Naive B cell (primary cell): ENCODE data around the gene DOK4. TPM values are rescaled to one million over a fixed set of nuclear protein-coding genes. Genes with fewer than 3 reads are reported as not detected.

ENCODE experiments used
- ATAC-seq, 2 donors: fragments of 150-1000 bp; cut with Tn5 transposase; 2 replicates each; pipeline ENCODE4 v1.10.0; 2021; ENCODE audit warnings: low read depth in 2 of 2, mild to moderate bottlenecking in 2 of 2, moderate library complexity in 2 of 2
- DNase-seq: peaks from one replicate; pipeline ENCODE4 v3.0.0; 2022
- H3K27ac Mint-ChIP-seq, 6 donors: one replicate each; pipeline ENCODE4 v1.8.0; 2020 to 2022; ENCODE audit warnings: mild to moderate bottlenecking in 6 of 6, mixed read lengths in 6 of 6, moderate library complexity in 5 of 6, inconsistent platforms in 2 of 6
- H3K27me3 Mint-ChIP-seq, 3 donors: one replicate each; pipeline ENCODE4 v1.8.0; 2021 to 2022; ENCODE audit warnings: mixed read lengths in 3 of 3, mild to moderate bottlenecking in 1 of 3
- H3K36me3 Mint-ChIP-seq, 2 donors: one replicate each; pipeline ENCODE4 v1.8.0; 2020 to 2022; ENCODE audit warnings: mixed read lengths in 2 of 2, inconsistent platforms in 1 of 2, mild to moderate bottlenecking in 1 of 2
- H3K4me1 Mint-ChIP-seq, 3 donors: one replicate each; pipeline ENCODE4 v1.8.0; 2020 to 2022; ENCODE audit warnings: mixed read lengths in 3 of 3, inconsistent platforms in 1 of 3, mild to moderate bottlenecking in 1 of 3, moderate library complexity in 1 of 3
- H3K4me3 Mint-ChIP-seq, 8 donors: one replicate each; pipeline ENCODE4 v1.8.0; 2020 to 2022; ENCODE audit warnings: mild to moderate bottlenecking in 8 of 8, mixed read lengths in 8 of 8, moderate library complexity in 8 of 8, inconsistent platforms in 2 of 8
- H3K9me3 Mint-ChIP-seq, 7 donors: one replicate each; pipeline ENCODE4 v1.8.0; 2020 to 2022; ENCODE audit warnings: mixed read lengths in 7 of 7, mild to moderate bottlenecking in 5 of 7, inconsistent platforms in 2 of 7, moderate library complexity in 1 of 7
- polyA plus RNA-seq, 6 donors: library from polyadenylated mRNA; unstranded; fragments of 300-500 nt; fragmentation: Illumina TruSeq; gene quantifications; one replicate each; pipeline ENCODE4 v1.2.3, GENCODE V29; 2021; ENCODE audit warnings: low read depth in 6 of 6

The DOK4 gene
- polyA plus RNA-seq, 6 donors from 2014 or later: 0.22 to 2.1 (median 1.4) TPM; not detected in 1

GRCh38 chr16:57516176-57516725, 30.0 kb upstream of the DOK4 start:
- peak overlapping the region in 1 of 6 donors; percentile 79 for H3K27ac Mint-ChIP-seq
- peaks cover 0 to 29% of the 10 kb centered on the region in 2 donors for H3K36me3 Mint-ChIP-seq
- H3K9me3 Mint-ChIP-seq: no peaks in the 10 kb centered on the region
- no peaks in the 10 kb centered on the region for H3K27me3 Mint-ChIP-seq
- DNase-seq (no peak), ATAC-seq (no peak)
- H3K4me1 Mint-ChIP-seq: peaks cover 12 to 21% (median 20%) of the 10 kb centered on the region in 3 donors
- no peak overlapping the region for H3K4me3 Mint-ChIP-seq

GRCh38 chr16:57514791-57515600, 28.7 kb upstream of the DOK4 start:
- Mint-ChIP-seq H3K9me3 (no peaks in the 10 kb centered on the region), H3K4me3 (no peak overlapping the region), H3K27me3 (no peaks in the 10 kb centered on the region), H3K27ac (no peak overlapping the region), H3K4me1 (peaks cover 3 to 12% (median 10%) of the 10 kb centered on the region in 3 donors), H3K36me3 (peaks cover 0 to 29% of the 10 kb centered on the region in 2 donors)
- DNase-seq: no peak
- ATAC-seq: no peak

- Mint-ChIP-seq H3K4me3 (no peak overlapping the region), H3K27me3 (no peaks in the 10 kb centered on the region), H3K36me3 (peaks cover 0 to 29% of the 10 kb centered on the region in 2 donors), H3K9me3 (no peaks in the 10 kb centered on the region), H3K27ac (no peak overlapping the region), H3K4me1 (peaks cover 0 to 10% (median 6%) of the 10 kb centered on the region in 3 donors)
- ATAC-seq: no peak
- DNase-seq: no peak
These were observed 28.1 kb upstream of the DOK4 start for GRCh38 chr16:57514371-57514770.

DNA sequence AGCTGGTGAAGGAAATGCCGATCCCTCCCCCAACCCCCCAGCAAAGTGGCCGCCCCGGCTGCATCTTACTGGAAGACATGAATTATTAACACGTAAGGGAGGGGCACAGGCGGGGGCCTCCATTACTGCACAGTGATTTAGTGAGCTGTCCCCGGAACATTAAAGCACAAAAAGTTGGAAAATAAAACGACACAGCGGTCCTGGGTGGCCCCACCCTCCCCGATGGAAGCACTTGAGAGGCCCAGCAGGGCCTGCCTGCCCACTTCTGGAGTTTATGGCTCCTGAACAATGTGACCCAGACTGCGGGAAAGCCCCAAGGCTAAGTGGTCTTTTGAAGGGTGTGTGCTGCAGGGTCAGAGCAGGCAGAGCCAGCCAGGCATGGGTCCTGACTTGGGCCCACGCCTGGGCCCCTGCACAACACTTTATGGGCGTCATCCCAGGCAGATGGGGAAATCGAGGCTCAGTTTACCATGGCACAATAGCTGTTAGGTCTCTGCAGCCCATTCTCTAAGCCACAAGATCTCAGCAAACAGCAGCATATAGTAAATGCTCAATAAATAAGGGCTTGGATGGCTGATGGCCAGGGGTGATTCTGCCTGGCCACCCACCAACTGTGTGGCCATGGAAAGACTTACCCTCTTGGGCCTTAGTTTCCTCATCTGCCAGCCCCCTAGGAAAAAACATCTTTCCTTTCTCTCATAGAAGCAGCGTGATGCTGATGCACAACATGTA, 27.2 kb upstream of the DOK4 start:
- Mint-ChIP-seq H3K27me3 (peaks cover 0 to 4% (median 4%) of the 10 kb centered on the region in 3 donors), H3K4me3 (no peak overlapping the region), H3K4me1 (peaks cover 0 to 6% (median 5%) of the 10 kb centered on the region in 3 donors), H3K27ac (no peak overlapping the region), H3K36me3 (peaks cover 0 to 22% of the 10 kb centered on the region in 2 donors), H3K9me3 (no peaks in the 10 kb centered on the region)
- no peak for ATAC-seq
- DNase-seq: no peak

DNA sequence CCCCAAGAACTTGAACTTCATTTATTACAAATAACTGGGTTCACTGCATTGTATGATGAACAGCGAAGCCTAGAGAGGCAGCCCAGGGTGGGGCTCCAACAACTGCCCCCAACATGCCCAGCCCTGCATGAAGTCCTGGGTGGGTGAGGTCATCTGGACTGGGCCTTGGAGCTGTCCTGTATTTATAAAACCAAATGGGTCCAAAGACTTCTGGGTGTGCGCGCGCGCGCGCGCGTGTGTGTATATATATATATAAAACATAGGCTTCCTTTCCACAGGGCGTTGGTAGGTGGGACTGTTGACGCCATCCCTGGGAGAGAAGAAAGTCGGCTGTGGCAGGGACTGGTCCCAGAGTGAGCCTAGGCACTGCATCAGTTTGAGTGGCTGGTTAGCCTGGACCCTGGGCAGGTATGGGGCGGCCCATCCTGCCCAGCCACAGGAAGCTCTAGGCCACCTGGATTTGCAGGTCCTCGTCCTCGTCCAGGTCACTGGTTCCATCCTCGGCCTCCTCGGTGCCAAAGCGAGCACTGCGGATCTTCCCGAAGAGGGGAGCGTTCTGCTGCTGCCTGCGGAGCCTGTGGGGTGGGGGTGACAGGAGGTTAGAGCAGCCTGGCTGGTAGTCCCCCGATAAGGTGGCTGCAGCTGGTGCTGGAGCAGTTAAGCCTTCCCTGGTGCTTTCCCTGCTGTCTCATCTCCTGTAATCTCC, 26.2 kb upstream of the DOK4 start:
- H3K36me3 Mint-ChIP-seq: peaks cover 0 to 22% of the 10 kb centered on the region in 2 donors
- H3K4me3 Mint-ChIP-seq: no peak overlapping the region
- H3K27me3 Mint-ChIP-seq: peaks cover 0 to 6% (median 6%) of the 10 kb centered on the region in 3 donors
- ATAC-seq (no peak), DNase-seq (no peak)
- no peak overlapping the region for H3K27ac Mint-ChIP-seq
- peaks cover 0 to 6% (median 5%) of the 10 kb centered on the region in 3 donors for H3K4me1 Mint-ChIP-seq
- no peaks in the 10 kb centered on the region for H3K9me3 Mint-ChIP-seq

- no peak overlapping the region for H3K4me3 Mint-ChIP-seq
- H3K27me3 Mint-ChIP-seq: peaks cover 0 to 8% (median 8%) of the 10 kb centered on the region in 3 donors
These were observed 24.0 kb upstream of the DOK4 start for GRCh38 chr16:57510016-57510871.

GRCh38 chr16:57509231-57509923, 23.1 kb upstream of the DOK4 start:
- Mint-ChIP-seq H3K36me3 (no peaks in the 10 kb centered on the region), H3K9me3 (no peaks in the 10 kb centered on the region), H3K4me1 (no peaks in the 10 kb centered on the region), H3K27me3 (peaks cover 0 to 14% (median 11%) of the 10 kb centered on the region in 3 donors), H3K4me3 (no peak overlapping the region), H3K27ac (no peak overlapping the region)
- DNase-seq (no peak), ATAC-seq (no peak)

More at GRCh38 chr16:57510016-57510871, 24.0 kb upstream of the DOK4 start:
- Mint-ChIP-seq H3K36me3 (peaks cover 0 to 2% of the 10 kb centered on the region in 2 donors), H3K4me1 (no peaks in the 10 kb centered on the region), H3K27ac (peak overlapping the region in 2 of 6 donors; percentile 16 to 37), H3K9me3 (no peaks in the 10 kb centered on the region)
- ATAC-seq (no peak), DNase-seq (no peak)

DNA sequence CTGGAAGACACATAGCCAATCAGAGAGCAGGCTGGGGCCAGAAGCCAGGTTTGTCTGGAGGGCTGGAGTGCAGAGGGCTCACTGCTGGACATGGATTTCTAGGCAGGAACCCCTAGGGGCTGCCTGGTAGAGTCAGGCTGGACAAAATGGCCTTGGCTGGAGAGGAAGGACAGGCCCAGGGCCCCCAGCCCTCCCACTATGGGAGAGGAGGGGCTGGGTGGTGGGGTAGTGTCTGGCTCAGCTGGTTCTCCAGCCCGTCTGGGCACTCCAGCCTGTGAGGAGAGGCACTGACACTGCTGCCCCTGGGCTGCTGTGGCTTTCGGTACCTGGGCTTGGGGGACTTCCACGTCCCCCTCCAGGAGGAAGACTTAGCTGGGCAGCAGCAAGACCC, 21.7 kb upstream of the DOK4 start:
- ATAC-seq: no peak
- Mint-ChIP-seq H3K36me3 (no peaks in the 10 kb centered on the region), H3K4me1 (no peaks in the 10 kb centered on the region), H3K27me3 (peaks cover 0 to 14% (median 11%) of the 10 kb centered on the region in 3 donors), H3K27ac (no peak overlapping the region), H3K9me3 (no peaks in the 10 kb centered on the region), H3K4me3 (no peak overlapping the region)
- DNase-seq: no peak

DNA sequence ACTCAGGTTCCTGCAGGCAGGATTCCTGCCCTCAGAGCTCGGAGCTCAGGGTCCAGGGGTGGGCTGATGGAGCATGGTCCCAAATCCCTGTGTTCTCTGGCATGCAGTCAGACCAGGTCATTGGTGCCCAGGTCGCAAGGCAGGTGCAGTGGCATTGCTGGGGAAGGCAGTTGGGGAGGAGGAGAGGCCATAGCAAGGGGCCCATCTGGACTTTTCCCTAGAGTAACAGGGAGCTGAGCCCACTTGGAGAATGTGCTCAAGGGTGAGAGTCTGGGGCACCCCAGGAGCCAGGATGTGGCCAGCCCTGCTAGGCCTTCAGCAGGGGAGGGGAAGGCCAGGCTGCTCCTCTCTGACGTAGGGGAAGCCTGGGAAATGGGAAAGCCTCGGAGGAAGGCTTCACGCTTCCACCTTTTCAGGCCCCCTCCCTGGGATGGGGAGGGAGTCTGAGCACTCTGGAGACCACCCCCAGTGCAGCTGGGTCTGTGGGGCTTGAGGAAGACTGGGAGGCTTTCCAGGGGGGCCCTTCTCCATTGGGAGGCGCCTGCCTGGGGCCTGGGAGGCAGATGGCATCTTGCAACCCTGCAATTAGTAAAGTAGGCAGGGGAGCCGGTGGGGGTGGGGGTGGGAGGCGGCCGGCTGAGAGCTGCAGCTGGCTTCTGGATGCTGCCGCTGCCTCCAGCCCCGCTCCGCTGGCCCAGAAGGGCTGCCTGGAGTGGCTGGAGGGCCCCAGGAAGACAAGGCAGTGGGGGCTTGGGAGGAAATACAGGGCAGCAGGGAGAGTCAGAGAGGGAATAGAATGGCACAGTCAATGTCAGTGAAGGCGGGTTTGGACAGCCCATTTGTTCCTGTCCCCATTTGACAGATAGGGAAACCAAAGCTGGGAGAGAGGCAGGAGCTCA, 21.1 kb upstream of the DOK4 start:
- Mint-ChIP-seq H3K27me3 (peaks cover 0 to 14% (median 11%) of the 10 kb centered on the region in 3 donors), H3K4me1 (peaks cover 0 to 2% (median 0%) of the 10 kb centered on the region in 3 donors), H3K9me3 (no peaks in the 10 kb centered on the region), H3K4me3 (no peak overlapping the region), H3K27ac (no peak overlapping the region), H3K36me3 (no peaks in the 10 kb centered on the region)
- no peak for ATAC-seq
- no peak for DNase-seq

- Mint-ChIP-seq H3K27me3 (peaks cover 0 to 14% (median 11%) of the 10 kb centered on the region in 3 donors), H3K36me3 (no peaks in the 10 kb centered on the region), H3K4me3 (no peak overlapping the region), H3K9me3 (no peaks in the 10 kb centered on the region), H3K4me1 (peaks cover 0 to 4% (median 3%) of the 10 kb centered on the region in 3 donors), H3K27ac (no peak overlapping the region)
- ATAC-seq: no peak
- no peak for DNase-seq
These were observed 18.9 kb upstream of the DOK4 start for GRCh38 chr16:57505169-57505568.

- no peaks in the 10 kb centered on the region for H3K36me3 Mint-ChIP-seq
- H3K27ac Mint-ChIP-seq: no peak overlapping the region
- H3K27me3 Mint-ChIP-seq: peaks cover 0 to 14% (median 11%) of the 10 kb centered on the region in 3 donors
- no peak for DNase-seq
- no peak for ATAC-seq
- no peak overlapping the region for H3K4me3 Mint-ChIP-seq
- H3K9me3 Mint-ChIP-seq: no peaks in the 10 kb centered on the region
- H3K4me1 Mint-ChIP-seq: peaks cover 0 to 4% (median 3%) of the 10 kb centered on the region in 3 donors
These were observed 18.2 kb upstream of the DOK4 start for GRCh38 chr16:57504491-57504890.
